Neuronal stem cell (in vitro differentiated cells): Measurements from ENCODE around the gene ZNF778.

Source experiments
- DNase-seq: peaks from one replicate; pipeline ENCODE4 v3.0.0-alpha.2; 2013; ENCODE audit warnings: low spot score
- H2AFZ ChIP-seq: one replicate; pipeline ENCODE4 v1.6.1; 2013; ENCODE audit warnings: mild to moderate bottlenecking, low read length, inconsistent platforms
- H2AK5ac ChIP-seq: 2 replicates; pipeline ENCODE4 v1.6.1; 2013; ENCODE audit warnings: low read depth, mild to moderate bottlenecking, inconsistent platforms, low read length, moderate library complexity, mixed read lengths
- H2BK120ac ChIP-seq: 2 replicates; pipeline ENCODE4 v1.6.1; 2013; ENCODE audit warnings: low read depth, mild to moderate bottlenecking, inconsistent platforms, low read length, moderate library complexity, mixed read lengths
- H2BK12ac ChIP-seq: one replicate; pipeline ENCODE4 v1.6.1; 2013; ENCODE audit warnings: low read length, inconsistent platforms
- H2BK15ac ChIP-seq: 2 replicates; pipeline ENCODE4 v1.6.1; 2013; ENCODE audit warnings: mild to moderate bottlenecking, low read length, inconsistent platforms, mixed read lengths
- H2BK5ac ChIP-seq: one replicate; pipeline ENCODE4 v1.6.1; 2013; ENCODE audit warnings: inconsistent platforms, mild to moderate bottlenecking, low read length, moderate library complexity
- H3K14ac ChIP-seq: one replicate; pipeline ENCODE4 v1.6.1; 2013; ENCODE audit warnings: low read length, inconsistent platforms
- H3K18ac ChIP-seq: 2 replicates; pipeline ENCODE4 v1.6.1; 2013; ENCODE audit warnings: low read length, inconsistent platforms
- H3K23ac ChIP-seq: 2 replicates; pipeline ENCODE4 v1.6.1; 2013; ENCODE audit warnings: low read depth, mild to moderate bottlenecking, mixed read lengths, low read length, inconsistent platforms; ENCODE audit not compliant: poor library complexity
- H3K27ac ChIP-seq: replicated peaks from 3 replicates; pipeline ENCODE4 v1.5.1; 2013; ENCODE audit warnings: low read length, inconsistent platforms
- H3K27me3 ChIP-seq, 3 experiments: 2 replicates each; pipeline ENCODE4 v1.6.1; 2013; ENCODE audit warnings: low read length in 3 of 3, mild to moderate bottlenecking in 2 of 3, inconsistent platforms in 1 of 3, low read depth in 1 of 3, mixed read lengths in 1 of 3, moderate library complexity in 1 of 3; ENCODE audit not compliant: control insufficient read depth in 3 of 3, insufficient read depth in 3 of 3
- H3K36me3 ChIP-seq, 2 donors: replicated peaks in 1 of 2; 2 replicates each; pipeline ENCODE4 v1.6.1; 2013; ENCODE audit warnings: low read length in 2 of 2; ENCODE audit not compliant: control insufficient read depth in 2 of 2, insufficient read depth in 2 of 2
- H3K4ac ChIP-seq: 2 replicates; pipeline ENCODE4 v1.6.1; 2013; ENCODE audit warnings: inconsistent platforms, mild to moderate bottlenecking, low read length, moderate library complexity
- H3K4me1 ChIP-seq, 2 donors: 1 replicate in 1 of 2; 2 replicates in 1 of 2; pipeline ENCODE4 v1.6.1; 2013; ENCODE audit warnings: low read length in 2 of 2, low read depth in 1 of 2; ENCODE audit not compliant: control insufficient read depth in 2 of 2, insufficient read depth in 1 of 2
- H3K4me2 ChIP-seq: one replicate; pipeline ENCODE4 v1.6.1; 2013; ENCODE audit warnings: mild to moderate bottlenecking, low read length, inconsistent platforms; ENCODE audit not compliant: insufficient read depth, poor library complexity, severe bottlenecking
- H3K4me3 ChIP-seq, 2 donors: 2 replicates each; pipeline ENCODE4 v1.5.1; 2013; ENCODE audit warnings: low read length in 2 of 2, mild to moderate bottlenecking in 2 of 2, inconsistent platforms in 1 of 2, moderate library complexity in 1 of 2
- H3K79me1 ChIP-seq: one replicate; pipeline ENCODE4 v1.6.1; 2013; ENCODE audit warnings: low read depth, mild to moderate bottlenecking, inconsistent platforms, low read length, moderate library complexity
- H3K9ac ChIP-seq: one replicate; pipeline ENCODE4 v1.6.1; 2013; ENCODE audit warnings: mild to moderate bottlenecking, low read depth, low read length, inconsistent platforms; ENCODE audit not compliant: poor library complexity
- H3K9me3 ChIP-seq, 2 donors: replicated peaks in 1 of 2; 2 replicates each; pipeline versions ENCODE3 to v1.6.1; 2013; ENCODE audit warnings: low read length in 2 of 2, mild to moderate bottlenecking in 2 of 2, inconsistent platforms in 1 of 2, low read depth in 1 of 2, mixed read lengths in 1 of 2, moderate library complexity in 1 of 2; ENCODE audit not compliant: control insufficient read depth in 2 of 2, insufficient read depth in 1 of 2
- H4K8ac ChIP-seq: one replicate; pipeline ENCODE4 v1.6.1; 2013; ENCODE audit warnings: low read depth, mild to moderate bottlenecking, inconsistent platforms, low read length, moderate library complexity
- H4K91ac ChIP-seq: one replicate; pipeline ENCODE4 v1.6.1; 2013; ENCODE audit warnings: low read length, low read depth, mild to moderate bottlenecking, inconsistent platforms; ENCODE audit not compliant: poor library complexity
- WGBS, 2 donors: extraction: QIAGEN DNeasy Blood & Tissue Kit; methylation state at CpG; one replicate each; pipeline ENCODE4 v1.1.7; 2013; ENCODE audit warnings: missing lambda C conversion rate in 2 of 2, mixed read lengths in 1 of 2; ENCODE audit not compliant: insufficient read length in 2 of 2, insufficient replicate concordance in 1 of 2; ENCODE audit errors: extremely low coverage in 2 of 2; 5-methylcytosine and 5-hydroxymethylcytosine counted together

The ZNF778 gene

DNA sequence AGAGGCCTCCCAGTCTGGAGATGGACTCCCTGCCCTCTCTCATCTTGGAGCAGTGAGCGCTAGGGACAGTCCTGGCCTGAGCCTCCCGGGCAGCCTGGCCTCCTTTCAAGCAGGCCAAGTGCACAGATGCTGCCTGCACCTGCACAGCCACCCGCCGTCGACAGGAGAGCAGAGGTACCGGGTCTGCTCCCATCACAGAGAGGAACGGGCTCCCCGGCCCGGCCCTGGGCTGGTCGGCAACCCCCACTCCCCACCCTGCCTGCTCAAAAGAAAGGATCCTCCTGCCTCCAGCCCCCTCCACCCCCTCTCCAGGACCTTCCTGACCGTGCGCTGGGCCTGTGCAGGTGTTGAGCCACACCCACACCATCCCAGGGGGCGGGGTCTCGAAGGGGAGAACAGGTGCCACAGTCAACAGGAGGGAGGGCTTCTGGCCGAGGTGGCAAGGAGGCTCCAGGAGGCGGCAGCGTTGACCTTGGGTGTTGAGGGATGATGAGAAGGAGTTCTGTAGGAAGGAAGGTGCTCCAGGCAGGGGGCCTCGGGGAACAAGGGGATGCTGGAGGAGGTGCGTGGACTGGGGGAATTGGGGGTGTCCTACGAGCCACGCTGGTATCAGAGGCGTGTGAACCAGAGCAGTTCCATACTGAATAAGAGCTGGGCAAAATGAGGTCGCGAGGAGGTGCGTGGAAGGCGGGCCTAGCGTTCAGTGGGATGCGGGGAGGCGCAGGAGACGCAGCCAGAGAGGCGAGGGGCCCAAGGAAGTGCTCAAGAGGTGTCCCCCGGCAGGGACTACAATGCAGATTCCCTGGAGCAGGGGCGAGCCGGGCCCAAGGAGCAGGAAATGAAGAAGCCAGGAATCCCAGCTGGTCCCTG, 46.9 kb upstream of the ZNF778 start:
- H3K4ac ChIP-seq: no peak overlapping the region

GRCh38 chr16:89171216-89172170, 46.0 kb upstream of the ZNF778 start, which contains the start of gene CDH15:
CDH15 (plus strand) TSS chr16:89171748; CDS start chr16:89171832, 84 bp downstream.
- H3K9me3 ChIP-seq: no peaks in the 10 kb centered on the region
- H3K18ac ChIP-seq: peak within 1 kb of the TSS; percentile 89
- peak within 1 kb of the TSS; percentile 57 for H2AFZ ChIP-seq
- peak within 1 kb of the TSS; percentile 86 for H4K8ac ChIP-seq
- peak within 1 kb of the TSS; percentile 62 for H3K4me2 ChIP-seq
- H3K4ac ChIP-seq: no peak within 1 kb of the TSS
- peaks cover 22 to 28% of the 10 kb centered on the region in 2 donors for H3K4me1 ChIP-seq
- peak within 1 kb of the TSS; percentile 99 for H2AK5ac ChIP-seq
- no peaks in the 10 kb centered on the region for H3K36me3 ChIP-seq
- WGBS, 2 donors: no CpG with 5 or more reads among the region's 74 CpGs
- peak within 1 kb of the TSS; percentile 47 for H2BK120ac ChIP-seq
- H3K27ac ChIP-seq: no peak within 1 kb of the TSS
- peak within 1 kb of the TSS; percentile 99 for H2BK12ac ChIP-seq
- DNase-seq: peak; percentile 95
- H4K91ac ChIP-seq: peak within 1 kb of the TSS; percentile 43
- H3K4me3 ChIP-seq: peak within 1 kb of the TSS in 1 of 2 donors; percentile 49
- peak within 1 kb of the TSS; percentile 86 for H3K9ac ChIP-seq
- no peaks in the 10 kb centered on the region for H3K79me1 ChIP-seq
- peak within 1 kb of the TSS; percentile 81 for H2BK15ac ChIP-seq
- H3K14ac ChIP-seq: no peak within 1 kb of the TSS
- H2BK5ac ChIP-seq: peak within 1 kb of the TSS; percentile 87
- peaks cover 2 to 79% (median 16%) of the 10 kb centered on the region in 3 experiments for H3K27me3 ChIP-seq
- H3K23ac ChIP-seq: peak within 1 kb of the TSS; percentile 93

More for the DNA sequence above, 46.9 kb upstream of the ZNF778 start:
- no peak for DNase-seq
- peak overlapping the region; percentile 89 for H3K18ac ChIP-seq
- H2BK5ac ChIP-seq: peak overlapping the region; percentile 39
- H4K91ac ChIP-seq: peak overlapping the region; percentile 43
- H3K4me3 ChIP-seq: peak overlapping the region in 1 of 2 donors; percentile 49
- peak overlapping the region; percentile 81 for H2BK15ac ChIP-seq
- peak overlapping the region; percentile 47 for H2BK120ac ChIP-seq
- H3K27me3 ChIP-seq: peaks cover 2 to 70% (median 16%) of the 10 kb centered on the region in 3 experiments
- peak overlapping the region; percentile 62 for H3K4me2 ChIP-seq
- no CpG with 5 or more reads among the region's 34 CpGs for WGBS, 2 donors
- H3K9ac ChIP-seq: peak overlapping the region; percentile 86
- no peaks in the 10 kb centered on the region for H3K79me1 ChIP-seq
- H2AFZ ChIP-seq: no peak overlapping the region
- H3K23ac ChIP-seq: peak overlapping the region; percentile 93
- peak overlapping the region; percentile 99 for H2BK12ac ChIP-seq
- no peak overlapping the region for H3K27ac ChIP-seq
- no peaks in the 10 kb centered on the region for H3K36me3 ChIP-seq
- H3K4me1 ChIP-seq: peaks cover 23 to 28% of the 10 kb centered on the region in 2 donors
- peak overlapping the region; percentile 99 for H2AK5ac ChIP-seq
- H4K8ac ChIP-seq: peak overlapping the region; percentile 86
- peak overlapping the region; percentile 71 for H3K14ac ChIP-seq
- no peaks in the 10 kb centered on the region for H3K9me3 ChIP-seq

DNA sequence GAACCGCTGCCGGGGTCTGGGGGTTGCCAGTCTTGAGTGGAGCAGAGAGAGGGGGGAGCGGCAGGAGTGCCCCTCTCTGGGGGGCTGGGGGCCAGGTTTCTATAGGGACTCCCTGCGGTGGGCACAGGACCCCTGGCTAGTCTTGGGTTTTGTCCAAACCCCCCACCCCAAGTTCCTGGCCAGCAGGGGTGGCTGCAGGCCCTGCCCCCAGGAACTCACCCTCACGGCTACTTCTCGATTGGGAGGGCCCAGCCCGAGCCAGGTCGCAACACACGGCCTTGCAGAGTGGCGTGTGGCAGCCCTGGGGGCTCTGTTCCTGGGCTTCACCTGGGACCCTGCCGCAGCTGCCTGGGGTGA, 45.4 kb upstream of the ZNF778 start:
- Histone ChIP-seq H3K23ac (peak overlapping the region; percentile 68), H2AK5ac (no peak overlapping the region), H3K36me3 (no peaks in the 10 kb centered on the region), H2BK12ac (no peak overlapping the region), H3K27ac (no peak overlapping the region), H4K91ac (no peak overlapping the region), H2BK5ac (no peak overlapping the region), H3K9ac (no peak overlapping the region), H3K4me2 (no peak overlapping the region), H3K27me3 (peaks cover 2 to 82% (median 16%) of the 10 kb centered on the region in 3 experiments), H3K79me1 (no peaks in the 10 kb centered on the region), H2BK120ac (no peak overlapping the region), H2BK15ac (no peak overlapping the region), H3K9me3 (no peaks in the 10 kb centered on the region), H3K4me1 (peaks cover 19 to 25% of the 10 kb centered on the region in 2 donors), H2AFZ (no peak overlapping the region), H3K18ac (no peak overlapping the region), H3K4ac (no peak overlapping the region), H3K14ac (no peak overlapping the region), H4K8ac (no peak overlapping the region), H3K4me3 (no peak overlapping the region)
- WGBS, 2 donors: no CpG with 5 or more reads among the region's 11 CpGs
- no peak for DNase-seq
